MV-4-11 (cell line): ENCODE data around the gene PDE4A.
"Not testable (repeated sequence)": the region's sequence is repeated elsewhere in the genome, so short reads cannot be mapped to it uniquely, and the experiment has no call there.

Experiments
- DNase-seq: peaks from one replicate; lab custom pipeline; 2025; lab: John Stamatoyannopoulos, UW

The PDE4A gene

GRCh38 chr19:10403137-10404021, 17.0 kb upstream of the PDE4A start, which contains the start of gene CDC37:
Gene CDC37, minus strand, starts transcription at chr19:10403542. Its CDS starts 63 bp downstream, at chr19:10403479.
- DNase-seq = peak; percentile 97

GRCh38 chr19:10404888-10405820, 15.2 kb upstream of the PDE4A start:
- DNase-seq = peak; percentile 27

GRCh38 chr19:10406191-10406590, 14.1 kb upstream of the PDE4A start:
- DNase-seq = no peak

- no peak for DNase-seq
Observed at GRCh38 chr19:10407096-10407495, 13.2 kb upstream of the PDE4A start.

GRCh38 chr19:10408511-10409283, 11.6 kb upstream of the PDE4A start:
- peak; percentile 98 for DNase-seq

- not testable (repeated sequence) for DNase-seq
Observed at GRCh38 chr19:10411224-10411623, 9.1 kb upstream of the PDE4A start.

- DNase-seq = peak; percentile 96
Observed at GRCh38 chr19:10412257-10412977, 7.9 kb upstream of the PDE4A start.

GRCh38 chr19:10416083-10416379, 4.3 kb upstream of the PDE4A start:
- DNase-seq = no peak

GRCh38 chr19:10416380-10417257, 3.7 kb upstream of the PDE4A start:
- peak; percentile 96 for DNase-seq

- DNase-seq = no peak
Observed at GRCh38 chr19:10417541-10418234, 2.6 kb upstream of the PDE4A start.

- DNase-seq = no peak
Observed at GRCh38 chr19:10418235-10418484, 2.2 kb upstream of the PDE4A start.

- DNase-seq = no peak
Observed at GRCh38 chr19:10418485-10419199, 1.7 kb upstream of the PDE4A start.

GRCh38 chr19:10419200-10419645, 1.1 kb upstream of the PDE4A start:
- no peak for DNase-seq

- DNase-seq = peak; percentile 71
Observed at GRCh38 chr19:10419646-10420443, 493 bp upstream of the PDE4A start.

GRCh38 chr19:10421240-10422045, 1.1 kb downstream of the PDE4A start:
- DNase-seq = no peak

GRCh38 chr19:10422046-10422461, 1.7 kb downstream of the PDE4A start:
- peak; percentile 65 for DNase-seq

- no peak for DNase-seq
Observed at GRCh38 chr19:10422846-10423245, 2.5 kb downstream of the PDE4A start.
